ENCODE results near the gene RFTN1.

Gene RFTN1

DNA sequence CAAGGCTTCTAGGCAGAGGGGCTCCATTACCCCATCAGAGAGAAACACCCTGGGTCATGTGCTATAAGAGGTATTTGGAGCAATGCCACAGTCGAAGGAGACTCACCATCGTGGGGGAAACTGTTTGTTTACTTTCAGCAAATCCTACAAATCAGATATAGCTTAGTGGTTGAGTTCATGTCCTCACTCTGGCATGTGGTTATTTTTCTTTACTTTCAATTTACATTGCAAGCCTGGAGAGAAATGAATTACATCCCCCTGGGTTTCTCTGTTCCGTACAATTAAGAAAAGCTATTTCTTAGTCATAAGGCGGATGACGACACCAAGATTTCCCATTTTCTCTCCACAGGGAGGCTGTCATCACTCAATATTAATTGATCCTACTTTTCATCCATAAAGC is 36.9 kb downstream of the RFTN1 start:
- peaks cover 8% of the 10 kb centered on the region for H3K36me3 Mint-ChIP-seq (ENCODE audit: insufficient read depth)
- no peaks in the 10 kb centered on the region for H3K27me3 Mint-ChIP-seq
- ATAC-seq (replicated peaks; ENCODE audit: extremely low read depth, poor library complexity, severe bottlenecking) (peak; percentile 75), DNase-seq (ENCODE audit: low spot score in 2 of 2) (no peak)
- H3K27ac Mint-ChIP-seq (ENCODE audit: low read depth): peak overlapping the region; percentile 87
- H3K4me1 Mint-ChIP-seq: peaks cover 56% of the 10 kb centered on the region
- H3K9me3 Mint-ChIP-seq: no peaks in the 10 kb centered on the region
- H3K4me3 Mint-ChIP-seq: peak overlapping the region; percentile 5

- H3K9me3 Mint-ChIP-seq: no peaks in the 10 kb centered on the region
- DNase-seq (ENCODE audit: low spot score in 2 of 2) (no peak), ATAC-seq (replicated peaks; ENCODE audit: extremely low read depth, poor library complexity, severe bottlenecking) (no peak)
- H3K4me3 Mint-ChIP-seq: peak overlapping the region; percentile 5
- H3K27ac Mint-ChIP-seq (ENCODE audit: low read depth): peak overlapping the region; percentile 87
- H3K36me3 Mint-ChIP-seq (ENCODE audit: insufficient read depth): peaks cover 5% of the 10 kb centered on the region
- H3K4me1 Mint-ChIP-seq: peaks cover 47% of the 10 kb centered on the region
- H3K27me3 Mint-ChIP-seq: no peaks in the 10 kb centered on the region
Observed at GRCh38 chr3:16475766-16476165, 37.7 kb downstream of the RFTN1 start.

DNA sequence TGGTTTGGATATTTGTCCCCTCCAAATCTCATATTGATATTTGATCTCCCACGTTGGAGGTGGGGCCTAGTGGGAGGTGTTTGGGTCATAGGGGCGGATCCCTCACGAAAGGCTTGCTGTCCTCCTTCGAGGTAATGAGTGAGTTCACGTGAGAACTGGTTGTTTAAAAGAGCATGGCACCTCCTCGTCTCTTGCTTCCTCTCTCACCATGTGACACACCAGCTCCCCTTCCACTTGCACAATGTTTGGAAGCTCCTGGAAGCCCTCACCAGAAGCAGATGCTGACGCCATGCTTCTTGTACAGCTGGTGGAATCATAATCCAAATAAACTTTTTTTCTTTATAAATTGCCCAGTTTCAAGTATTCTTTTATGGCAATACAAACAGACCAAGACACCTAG is 38.6 kb downstream of the RFTN1 start:
- H3K27me3 Mint-ChIP-seq: no peaks in the 10 kb centered on the region
- ATAC-seq (replicated peaks; ENCODE audit: extremely low read depth, poor library complexity, severe bottlenecking): no peak
- no peaks in the 10 kb centered on the region for H3K9me3 Mint-ChIP-seq
- H3K4me1 Mint-ChIP-seq: peaks cover 48% of the 10 kb centered on the region
- H3K27ac Mint-ChIP-seq (ENCODE audit: low read depth): no peak overlapping the region
- peaks cover 5% of the 10 kb centered on the region for H3K36me3 Mint-ChIP-seq (ENCODE audit: insufficient read depth)
- H3K4me3 Mint-ChIP-seq: no peak overlapping the region
- DNase-seq (ENCODE audit: low spot score in 2 of 2): no peak

DNA sequence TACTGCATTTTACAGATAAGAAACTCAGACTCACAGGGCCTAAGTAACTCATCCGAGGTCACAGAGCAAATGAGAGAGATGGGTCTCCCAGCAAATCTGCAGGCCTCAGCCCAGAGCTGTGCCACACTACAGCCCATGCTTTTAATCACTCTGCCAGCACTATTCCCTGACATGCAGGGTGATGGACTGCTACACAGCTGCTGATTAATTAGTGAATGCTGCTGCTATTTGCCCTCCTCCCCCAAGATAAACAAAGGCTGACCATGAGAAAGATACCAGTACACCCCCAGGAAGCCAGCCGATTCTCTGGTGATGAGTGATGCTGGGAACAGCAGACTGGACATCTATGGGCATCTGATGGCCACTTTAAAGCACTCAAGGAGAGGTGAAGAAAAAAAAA is 39.3 kb downstream of the RFTN1 start:
- no peak overlapping the region for H3K4me3 Mint-ChIP-seq
- H3K27me3 Mint-ChIP-seq: no peaks in the 10 kb centered on the region
- peaks cover 7% of the 10 kb centered on the region for H3K36me3 Mint-ChIP-seq (ENCODE audit: insufficient read depth)
- H3K4me1 Mint-ChIP-seq: peaks cover 52% of the 10 kb centered on the region
- H3K27ac Mint-ChIP-seq (ENCODE audit: low read depth): no peak overlapping the region
- no peaks in the 10 kb centered on the region for H3K9me3 Mint-ChIP-seq
- DNase-seq (ENCODE audit: low spot score in 2 of 2): no peak
- no peak for ATAC-seq (replicated peaks; ENCODE audit: extremely low read depth, poor library complexity, severe bottlenecking)

DNA sequence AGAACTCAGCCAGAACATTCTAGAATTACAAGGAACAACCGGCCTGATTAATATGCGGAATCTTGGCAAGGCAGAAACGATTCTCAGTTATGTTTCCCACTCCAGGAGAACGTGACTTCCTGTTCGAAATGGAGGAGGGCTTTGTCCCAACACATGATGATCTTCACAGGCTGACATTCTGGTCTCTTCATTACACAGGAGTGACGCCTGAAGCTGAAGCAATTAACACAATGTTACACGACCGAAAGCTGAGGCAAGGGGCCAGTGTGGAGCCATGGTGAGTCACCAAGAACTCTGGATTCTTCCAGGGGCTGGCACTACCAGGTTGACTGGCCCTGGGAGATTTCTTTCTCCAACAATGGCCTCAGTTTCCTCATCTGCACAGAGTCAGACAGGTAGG is 40.9 kb downstream of the RFTN1 start:
- Mint-ChIP-seq H3K4me1 (peaks cover 60% of the 10 kb centered on the region), H3K27me3 (no peaks in the 10 kb centered on the region), H3K9me3 (no peaks in the 10 kb centered on the region), H3K4me3 (no peak overlapping the region), H3K27ac (ENCODE audit: low read depth) (no peak overlapping the region), H3K36me3 (ENCODE audit: insufficient read depth) (peaks cover 7% of the 10 kb centered on the region)
- ATAC-seq (replicated peaks; ENCODE audit: extremely low read depth, poor library complexity, severe bottlenecking) (no peak), DNase-seq (ENCODE audit: low spot score in 2 of 2) (no peak)

GRCh38 chr3:16471897-16472296 is 41.6 kb downstream of the RFTN1 start:
- Mint-ChIP-seq H3K9me3 (no peaks in the 10 kb centered on the region), H3K36me3 (ENCODE audit: insufficient read depth) (peaks cover 7% of the 10 kb centered on the region), H3K27me3 (no peaks in the 10 kb centered on the region), H3K27ac (ENCODE audit: low read depth) (no peak overlapping the region), H3K4me3 (no peak overlapping the region), H3K4me1 (peaks cover 59% of the 10 kb centered on the region)
- no peak for DNase-seq (ENCODE audit: low spot score in 2 of 2)
- no peak for ATAC-seq (replicated peaks; ENCODE audit: extremely low read depth, poor library complexity, severe bottlenecking)

DNA sequence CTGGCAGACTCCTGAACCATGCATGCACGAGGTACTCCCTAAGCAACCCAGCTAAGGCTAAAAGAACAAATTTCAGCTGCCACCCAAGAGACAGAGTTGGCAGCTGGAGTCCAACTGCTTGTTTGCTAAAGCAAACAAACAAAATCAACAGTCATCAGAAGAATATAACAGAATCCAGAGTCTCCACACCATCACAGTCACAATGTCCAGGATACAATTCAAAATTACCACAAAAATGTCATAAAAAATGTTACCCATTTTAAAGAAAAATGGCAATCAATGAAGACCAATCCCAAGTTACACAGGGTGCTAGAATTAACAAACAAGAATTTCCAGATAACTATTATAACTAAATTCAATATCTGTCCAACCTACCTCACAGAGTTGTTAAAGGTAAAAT is 42.9 kb downstream of the RFTN1 start:
- peaks cover 15% of the 10 kb centered on the region for H3K36me3 Mint-ChIP-seq (ENCODE audit: insufficient read depth)
- peaks cover 52% of the 10 kb centered on the region for H3K4me1 Mint-ChIP-seq
- no peak for ATAC-seq (replicated peaks; ENCODE audit: extremely low read depth, poor library complexity, severe bottlenecking)
- H3K9me3 Mint-ChIP-seq: no peaks in the 10 kb centered on the region
- no peaks in the 10 kb centered on the region for H3K27me3 Mint-ChIP-seq
- H3K4me3 Mint-ChIP-seq: no peak overlapping the region
- no peak for DNase-seq (ENCODE audit: low spot score in 2 of 2)
- H3K27ac Mint-ChIP-seq (ENCODE audit: low read depth): no peak overlapping the region

- H3K4me1 Mint-ChIP-seq: peaks cover 51% of the 10 kb centered on the region
- peak overlapping the region; percentile 12 for H3K4me3 Mint-ChIP-seq
- no peak for DNase-seq (ENCODE audit: low spot score in 2 of 2)
- peaks cover 22% of the 10 kb centered on the region for H3K36me3 Mint-ChIP-seq (ENCODE audit: insufficient read depth)
- H3K27me3 Mint-ChIP-seq: no peaks in the 10 kb centered on the region
- H3K9me3 Mint-ChIP-seq: no peaks in the 10 kb centered on the region
- H3K27ac Mint-ChIP-seq (ENCODE audit: low read depth): peak overlapping the region; percentile 2
- ATAC-seq (replicated peaks; ENCODE audit: extremely low read depth, poor library complexity, severe bottlenecking): peak; percentile 41
Observed at GRCh38 chr3:16468336-16469098, 45.0 kb downstream of the RFTN1 start.

GRCh38 chr3:16468002-16468335 is 45.5 kb downstream of the RFTN1 start:
- ATAC-seq (replicated peaks; ENCODE audit: extremely low read depth, poor library complexity, severe bottlenecking) (no peak), DNase-seq (ENCODE audit: low spot score in 2 of 2) (no peak)
- Mint-ChIP-seq H3K4me1 (peaks cover 56% of the 10 kb centered on the region), H3K9me3 (no peaks in the 10 kb centered on the region), H3K27ac (ENCODE audit: low read depth) (peak overlapping the region; percentile 2), H3K27me3 (no peaks in the 10 kb centered on the region), H3K36me3 (ENCODE audit: insufficient read depth) (peaks cover 22% of the 10 kb centered on the region), H3K4me3 (peak overlapping the region; percentile 12)

DNA sequence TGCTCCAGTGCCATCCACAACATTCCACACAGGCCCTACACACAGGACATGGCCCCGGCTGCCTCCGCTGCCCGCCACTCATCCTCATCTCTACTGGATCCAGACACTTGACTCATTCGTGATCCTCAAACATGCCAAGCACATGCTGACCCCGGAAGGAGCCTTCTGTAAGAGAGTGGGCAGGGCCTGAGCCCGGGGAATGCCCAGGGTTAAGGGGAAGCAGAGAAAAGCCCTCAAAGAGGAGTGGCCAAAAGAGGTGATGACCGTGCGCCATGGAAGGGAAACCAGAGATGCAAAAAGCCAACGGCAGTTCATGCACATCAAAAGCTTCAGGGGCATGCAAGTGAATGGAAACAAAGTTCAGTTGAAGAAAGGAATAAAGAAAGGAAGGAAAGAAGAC is 46.1 kb downstream of the RFTN1 start:
- peaks cover 23% of the 10 kb centered on the region for H3K36me3 Mint-ChIP-seq (ENCODE audit: insufficient read depth)
- peak in 1 of 2 donors; percentile 17 for DNase-seq (ENCODE audit: low spot score in 2 of 2)
- peak overlapping the region; percentile 2 for H3K27ac Mint-ChIP-seq (ENCODE audit: low read depth)
- no peaks in the 10 kb centered on the region for H3K9me3 Mint-ChIP-seq
- peak; percentile 58 for ATAC-seq (replicated peaks; ENCODE audit: extremely low read depth, poor library complexity, severe bottlenecking)
- peak overlapping the region; percentile 22 for H3K4me3 Mint-ChIP-seq
- H3K27me3 Mint-ChIP-seq: no peaks in the 10 kb centered on the region
- peaks cover 61% of the 10 kb centered on the region for H3K4me1 Mint-ChIP-seq

DNA sequence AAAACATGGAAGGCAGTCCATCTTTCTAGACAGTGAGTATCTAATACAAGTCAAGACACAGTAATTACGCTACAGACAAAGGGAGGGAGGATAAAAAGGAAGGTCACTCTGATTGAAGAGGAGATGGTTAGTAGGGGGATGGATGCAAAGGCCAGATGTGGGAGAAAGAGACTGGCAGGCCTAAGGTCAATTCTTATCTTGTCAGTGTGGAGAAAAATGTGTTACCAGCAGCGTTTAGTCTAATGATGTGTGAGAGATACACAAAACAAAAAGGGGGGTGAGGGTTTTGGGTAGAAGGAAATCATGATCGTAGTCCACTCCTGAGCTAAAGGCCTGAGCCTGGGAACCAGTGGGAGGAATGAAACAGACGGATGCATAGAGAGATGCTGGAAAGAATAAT is 46.7 kb downstream of the RFTN1 start:
- Mint-ChIP-seq H3K4me3 (no peak overlapping the region), H3K36me3 (ENCODE audit: insufficient read depth) (peaks cover 20% of the 10 kb centered on the region), H3K9me3 (no peaks in the 10 kb centered on the region)

DNA sequence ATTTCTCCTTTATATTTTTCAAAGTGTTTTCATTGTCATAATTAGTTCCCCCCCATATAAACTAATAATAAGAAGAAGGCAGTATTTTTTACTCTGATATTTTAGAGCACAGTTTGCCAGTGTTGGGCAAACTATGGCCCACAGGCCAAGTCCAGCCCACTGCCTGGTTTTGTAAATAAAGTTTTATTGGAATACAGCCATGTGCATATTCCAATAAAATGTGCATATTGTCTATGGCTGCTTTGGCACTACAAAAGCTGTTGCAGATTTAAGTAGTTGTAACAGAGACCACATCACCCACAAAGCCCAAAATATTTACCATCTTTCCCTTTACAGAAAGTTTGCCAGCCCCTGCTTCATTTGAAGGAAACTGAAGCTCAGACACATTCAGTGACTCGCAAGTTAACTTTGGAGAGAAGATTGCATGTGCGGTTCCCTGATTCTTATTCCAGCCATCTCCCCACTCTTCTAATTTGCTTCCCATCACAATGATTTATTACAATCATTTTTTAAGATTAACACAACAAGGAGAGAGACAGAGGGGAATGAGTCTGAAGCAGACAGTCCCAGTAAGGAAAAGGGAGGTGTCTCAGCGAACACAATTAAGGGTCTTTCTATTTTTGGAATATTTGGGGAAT is 48.9 kb downstream of the RFTN1 start:
- Mint-ChIP-seq H3K36me3 (ENCODE audit: insufficient read depth) (peaks cover 16% of the 10 kb centered on the region), H3K27me3 (no peaks in the 10 kb centered on the region), H3K27ac (ENCODE audit: low read depth) (peak overlapping the region; percentile 65), H3K4me3 (no peak overlapping the region), H3K9me3 (no peaks in the 10 kb centered on the region), H3K4me1 (peaks cover 61% of the 10 kb centered on the region)
- no peak for ATAC-seq (replicated peaks; ENCODE audit: extremely low read depth, poor library complexity, severe bottlenecking)
- DNase-seq (ENCODE audit: low spot score in 2 of 2): no peak

More for the DNA sequence above, 46.7 kb downstream of the RFTN1 start:
- ATAC-seq (replicated peaks; ENCODE audit: extremely low read depth, poor library complexity, severe bottlenecking): no peak
- Mint-ChIP-seq H3K27me3 (no peaks in the 10 kb centered on the region), H3K27ac (ENCODE audit: low read depth) (peak overlapping the region; percentile 2), H3K4me1 (peaks cover 65% of the 10 kb centered on the region)
- no peak for DNase-seq (ENCODE audit: low spot score in 2 of 2)

- Mint-ChIP-seq H3K4me1 (peaks cover 56% of the 10 kb centered on the region), H3K36me3 (ENCODE audit: insufficient read depth) (peaks cover 16% of the 10 kb centered on the region), H3K27me3 (no peaks in the 10 kb centered on the region), H3K9me3 (no peaks in the 10 kb centered on the region), H3K27ac (ENCODE audit: low read depth) (peak overlapping the region; percentile 65), H3K4me3 (no peak overlapping the region)
- DNase-seq (ENCODE audit: low spot score in 2 of 2): no peak
- no peak for ATAC-seq (replicated peaks; ENCODE audit: extremely low read depth, poor library complexity, severe bottlenecking)
Observed at GRCh38 chr3:16463914-16464313, 49.6 kb downstream of the RFTN1 start.
